Stimulated activated CD8-positive, alpha-beta memory T cell treated with anti-CD3 and anti-CD28 coated beads, Interleukin-7, amount 100 ng/mL, for 1 hour (primary cell): ENCODE data around the gene RALGDS.
"Not testable (repeated sequence)": the region's sequence is repeated elsewhere in the genome, so short reads cannot be mapped to it uniquely, and the experiment has no call there.

Experiments used
- DNase-seq, 2 donors: peaks; one replicate each; pipeline ENCODE4 v3.0.0-alpha.2; 2020; ENCODE audit warnings: low read depth in 2 of 2

Gene RALGDS

DNA sequence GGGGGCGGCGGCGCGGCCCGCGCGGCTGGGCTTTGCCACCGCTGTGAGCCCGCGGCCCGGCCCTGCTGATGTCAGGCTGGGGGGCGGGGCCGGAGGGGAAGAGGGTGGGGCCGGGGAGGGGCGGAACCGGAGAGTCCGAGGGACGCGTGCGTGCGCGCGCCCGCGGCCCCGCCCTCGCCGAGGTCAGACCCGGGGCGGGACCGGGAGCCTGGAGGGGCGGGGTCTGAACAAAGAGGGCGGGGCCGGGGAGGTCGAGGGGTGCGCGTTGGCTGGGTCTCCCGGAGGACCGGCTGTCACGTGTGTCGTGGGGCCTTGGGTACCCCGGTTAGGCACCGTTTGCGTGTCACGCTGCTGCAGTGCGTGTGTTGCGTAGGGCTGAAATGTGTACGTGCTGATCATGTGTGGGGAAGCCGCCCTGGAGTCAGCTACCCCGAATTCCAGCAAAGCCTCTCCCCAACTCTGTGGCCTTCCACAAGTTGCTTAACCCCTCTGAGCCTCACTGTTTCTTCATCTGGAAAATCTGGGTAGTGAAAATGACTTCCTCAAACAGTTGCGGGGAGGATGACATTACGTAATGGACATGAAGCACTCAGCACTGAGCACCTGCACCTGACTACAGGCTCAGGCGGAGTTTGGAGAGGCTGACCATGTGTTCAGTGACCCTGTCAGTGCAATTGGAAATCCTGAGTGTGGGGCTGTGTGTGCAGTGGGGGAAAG lies at the start of gene RALGDS:
Gene RALGDS (minus strand): TSS at position 43 of the 717 bp plus-strand sequence. CDS start 86 bp downstream, outside the sequence.
- DNase-seq: peak; percentile 78 to 82

DNA sequence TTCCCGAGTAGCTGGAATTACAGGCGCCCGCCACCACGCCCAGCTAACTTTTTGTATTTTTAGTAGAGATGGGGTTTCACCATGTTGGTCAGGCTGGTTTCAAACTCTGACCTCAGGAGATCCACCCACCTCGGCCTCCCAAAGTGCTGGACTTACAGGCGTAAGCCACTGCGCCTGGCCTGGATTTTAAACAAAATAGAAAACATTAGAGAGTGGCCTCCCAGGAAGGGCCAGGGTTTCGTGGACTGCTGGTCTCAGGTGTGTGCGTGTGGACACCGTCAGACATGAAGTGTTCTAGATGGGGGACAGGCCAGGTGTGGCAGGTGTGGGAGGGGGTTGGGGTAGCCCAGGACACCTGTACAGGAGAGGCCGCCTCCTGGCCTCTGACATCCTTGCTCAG lies 49.7 kb upstream of the RALGDS start:
- no peak for DNase-seq

DNA sequence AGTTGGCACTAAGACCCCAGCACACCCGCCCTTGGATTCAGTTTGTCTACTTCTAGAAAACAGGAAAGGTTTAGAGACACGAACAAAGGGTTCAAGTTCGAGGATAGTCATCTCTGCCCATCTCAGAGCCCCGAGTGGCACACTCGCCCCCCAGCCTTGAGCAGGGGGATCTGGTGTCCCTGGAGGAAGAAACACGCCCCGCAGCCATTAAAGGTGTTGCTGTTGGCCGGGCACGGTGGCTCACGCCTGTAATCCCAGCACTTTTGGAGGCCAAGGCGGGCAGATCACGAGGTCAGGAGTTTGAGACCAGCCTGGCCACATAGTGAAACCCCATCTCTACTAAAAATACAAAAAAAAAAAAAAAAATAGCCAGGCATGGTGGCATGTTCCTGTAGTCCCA lies 48.6 kb upstream of the RALGDS start:
- not testable (repeated sequence) for DNase-seq

DNA sequence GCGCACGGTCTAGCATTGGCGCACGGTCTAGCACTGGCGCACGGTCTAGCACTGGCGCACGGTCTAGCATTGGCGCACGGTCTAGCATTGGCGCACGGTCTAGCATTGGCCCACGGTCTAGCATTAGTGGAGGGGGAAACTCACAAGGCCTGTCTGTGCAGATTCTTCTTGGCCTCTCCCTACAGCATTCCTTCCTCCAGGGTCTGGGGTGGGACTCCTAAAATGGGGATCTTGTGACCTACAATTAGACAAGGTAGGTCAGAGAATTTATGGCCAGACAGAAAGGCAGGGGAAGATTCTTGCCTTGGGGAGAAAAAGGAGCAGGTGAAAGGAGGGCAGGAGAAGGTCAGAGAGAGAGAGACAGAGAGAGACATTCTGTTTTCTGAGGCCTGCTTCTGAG lies 48.1 kb upstream of the RALGDS start:
- no peak for DNase-seq

DNA sequence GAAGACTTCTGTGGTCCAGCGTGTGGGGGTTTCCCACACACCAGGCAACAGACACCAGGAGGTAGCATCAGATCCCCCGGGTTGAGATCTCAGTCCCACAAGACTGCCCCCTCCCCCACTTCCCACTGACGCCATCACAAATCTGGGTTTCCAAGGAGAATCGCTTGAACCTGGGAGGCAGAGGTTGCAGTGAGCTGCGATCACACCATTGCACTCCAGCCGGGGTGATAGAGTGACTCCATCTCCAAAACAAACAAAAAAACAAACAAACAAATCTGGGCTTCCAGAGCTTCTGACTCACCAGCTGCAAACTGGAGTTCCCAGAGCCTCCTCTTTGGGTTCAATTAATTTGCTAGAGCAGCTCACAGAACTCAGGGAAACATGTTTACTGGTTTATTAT lies 47.4 kb upstream of the RALGDS start:
- no peak for DNase-seq

DNA sequence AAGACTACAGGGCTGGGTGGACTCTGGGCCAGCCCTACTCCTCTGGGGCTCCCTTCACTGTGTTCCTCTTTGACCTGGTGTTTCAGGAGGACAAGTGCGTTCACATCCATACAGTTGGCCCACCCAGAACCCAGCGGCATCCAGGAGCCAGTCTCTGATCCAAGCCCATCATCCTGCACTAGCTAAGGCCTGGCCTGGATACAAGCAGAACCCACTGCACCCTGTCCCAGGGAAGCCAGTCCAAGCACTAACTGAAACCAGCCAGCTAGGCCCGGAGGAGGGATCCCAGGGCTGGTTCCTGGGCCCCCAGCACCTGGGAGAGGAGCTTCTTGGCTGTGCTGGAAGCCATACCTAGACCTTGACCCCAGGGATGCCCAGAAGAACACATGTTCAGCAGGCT lies 46.7 kb upstream of the RALGDS start:
- no peak for DNase-seq

DNA sequence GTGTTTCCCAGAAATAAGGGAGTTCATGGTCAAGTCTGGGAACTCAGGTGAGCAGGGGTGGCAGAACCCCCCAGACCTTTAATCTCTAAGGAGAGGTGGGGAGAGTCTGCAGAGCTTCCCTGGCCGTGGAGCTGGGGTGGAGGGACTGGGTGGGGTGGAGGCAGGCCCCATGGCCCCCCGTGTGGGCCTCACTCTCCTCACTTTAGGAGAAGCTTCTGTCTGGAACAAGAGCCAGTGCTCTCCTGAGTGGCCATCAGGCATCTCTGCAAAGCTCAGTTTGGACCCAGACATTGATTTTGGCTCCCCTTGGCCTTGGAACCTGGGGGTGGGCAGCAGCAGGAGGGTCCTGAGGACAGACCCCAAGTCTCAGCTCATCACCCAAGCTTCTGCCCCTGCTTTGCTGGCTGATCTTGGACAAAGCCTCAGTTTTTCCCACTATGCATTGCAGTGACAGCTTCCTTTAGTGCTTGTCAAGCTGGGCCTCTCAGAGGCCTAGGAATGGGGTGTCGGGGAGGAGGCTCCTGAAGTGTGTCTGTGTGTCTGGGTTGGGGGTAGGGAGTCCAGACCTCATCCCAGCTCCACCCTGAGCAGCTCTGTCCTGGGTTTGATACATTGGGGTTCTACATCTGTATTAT lies 46.2 kb upstream of the RALGDS start:
- DNase-seq: no peak

DNA sequence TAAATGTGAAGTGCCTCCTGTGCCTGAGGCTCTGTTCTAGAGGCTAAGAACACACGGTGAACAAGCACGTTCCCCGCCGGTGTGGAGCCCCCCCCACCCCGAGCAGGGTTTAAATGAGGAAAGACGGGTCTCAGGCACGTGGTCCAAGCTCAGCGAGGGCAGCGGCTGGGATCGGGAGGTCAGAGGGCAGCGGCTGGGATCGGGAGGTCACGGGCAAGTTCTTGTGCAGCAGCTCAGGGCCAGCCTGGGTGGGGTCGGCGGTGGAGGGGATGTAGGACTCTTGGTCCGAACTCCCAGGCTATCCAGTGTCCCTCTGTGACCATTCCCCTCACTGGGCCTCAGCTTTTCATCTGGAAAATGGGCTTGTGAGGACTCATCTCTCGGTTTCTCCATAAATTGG lies 45.4 kb upstream of the RALGDS start:
- no peak for DNase-seq

DNA sequence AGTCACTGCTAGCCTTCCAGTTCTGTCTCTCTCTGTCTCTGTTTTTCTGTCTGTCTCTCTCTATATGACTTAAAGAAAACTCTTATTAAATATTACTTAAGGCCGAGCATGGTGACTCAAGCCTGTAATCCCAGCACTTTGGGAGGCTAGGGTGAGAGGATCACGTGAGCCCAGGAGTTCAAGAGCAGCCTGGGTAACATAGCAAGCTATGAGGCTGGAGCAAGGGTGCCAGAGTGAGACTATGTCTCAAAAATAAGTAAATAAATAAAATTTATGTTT lies 44.4 kb upstream of the RALGDS start:
- DNase-seq: no peak

DNA sequence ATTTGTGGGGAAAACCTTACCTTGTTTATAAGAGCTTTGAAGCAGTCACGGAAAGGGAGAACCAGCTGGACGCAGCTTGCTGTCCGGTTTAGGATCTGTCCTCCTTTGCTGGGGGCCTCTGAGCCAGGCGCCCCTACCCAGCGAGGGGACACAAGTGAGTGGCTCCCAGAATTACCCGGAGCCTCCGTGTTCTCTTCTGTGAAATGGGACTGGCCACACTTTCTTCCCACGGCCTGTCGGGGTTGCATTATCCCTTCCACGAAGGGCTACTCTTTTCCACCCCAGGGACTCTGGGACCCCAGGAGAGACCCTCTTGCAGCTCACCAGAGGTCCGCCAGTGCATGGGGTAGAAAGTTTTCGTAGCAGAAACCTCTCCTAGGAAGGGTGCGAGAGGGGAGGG lies 43.2 kb upstream of the RALGDS start:
- no peak for DNase-seq

DNA sequence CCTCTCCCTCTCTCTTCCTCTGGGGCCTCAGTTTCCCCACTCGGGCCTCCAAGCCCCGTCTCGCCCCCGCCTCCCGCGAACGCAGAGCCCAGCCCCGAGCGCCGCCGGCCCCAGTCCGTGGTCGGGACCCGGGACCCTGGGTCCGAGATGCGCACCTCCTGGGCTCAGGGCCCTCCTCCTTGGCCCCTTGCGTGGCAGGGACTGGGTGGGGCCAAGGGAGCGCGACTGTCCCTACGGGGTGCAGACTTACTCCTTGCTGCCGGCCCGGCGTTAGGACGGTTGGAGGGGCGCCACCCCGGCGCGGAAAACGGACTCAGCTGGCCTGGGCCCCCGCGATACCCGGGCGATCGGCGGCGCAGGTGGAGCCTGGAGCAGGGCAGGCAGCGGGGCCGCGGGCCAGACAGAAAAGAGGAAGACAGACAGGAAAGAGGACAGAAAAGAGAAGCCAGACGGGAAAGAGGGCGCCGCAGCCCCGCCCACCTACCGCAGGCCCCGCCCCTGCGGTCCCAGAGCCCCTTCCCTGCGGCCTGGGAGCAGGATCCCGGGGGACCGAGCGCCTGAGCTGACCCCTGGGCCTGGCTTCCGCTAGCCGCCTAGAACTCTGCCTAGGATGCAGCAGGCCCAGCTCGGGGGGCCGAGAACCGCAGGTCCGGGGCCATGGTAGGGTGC lies 42.6 kb upstream of the RALGDS start, which contains the start of gene GBGT1:
Gene GBGT1 (minus strand): TSS at position 411 of the 669 bp plus-strand sequence. CDS start 1,502 bp downstream, outside the sequence.
- no peak for DNase-seq

DNA sequence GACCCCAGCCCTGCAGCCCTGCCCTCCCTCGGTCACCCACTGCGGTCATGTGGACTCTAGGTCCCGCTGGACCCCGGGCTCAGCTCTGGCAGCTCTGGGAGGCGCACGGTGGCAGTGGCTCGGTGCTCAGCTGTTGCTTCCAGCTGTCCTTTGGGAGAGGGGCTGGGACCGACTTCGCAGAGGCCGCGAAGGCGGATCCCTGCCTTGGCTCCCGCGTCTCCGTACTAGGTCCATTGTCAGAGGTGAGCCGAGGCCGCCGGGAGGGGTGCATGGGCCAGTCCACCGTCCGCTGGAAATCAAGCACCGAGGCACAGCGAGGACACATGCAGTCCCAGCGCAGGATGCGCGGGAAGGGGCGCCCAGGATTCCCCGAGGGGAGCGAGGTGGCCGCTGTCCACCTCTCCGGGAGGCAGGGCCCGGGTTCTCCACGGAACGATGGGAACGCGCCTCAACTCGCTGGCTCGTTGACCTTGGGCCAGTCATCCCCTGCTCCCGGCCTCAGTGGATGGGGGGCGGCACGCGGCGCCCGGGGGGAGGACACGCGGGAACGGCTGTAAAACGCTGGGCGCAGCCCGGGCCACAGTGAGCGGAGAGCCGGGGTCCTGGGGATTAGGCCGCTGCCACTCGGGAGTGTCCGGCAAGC lies 41.9 kb upstream of the RALGDS start:
- DNase-seq: no peak

DNA sequence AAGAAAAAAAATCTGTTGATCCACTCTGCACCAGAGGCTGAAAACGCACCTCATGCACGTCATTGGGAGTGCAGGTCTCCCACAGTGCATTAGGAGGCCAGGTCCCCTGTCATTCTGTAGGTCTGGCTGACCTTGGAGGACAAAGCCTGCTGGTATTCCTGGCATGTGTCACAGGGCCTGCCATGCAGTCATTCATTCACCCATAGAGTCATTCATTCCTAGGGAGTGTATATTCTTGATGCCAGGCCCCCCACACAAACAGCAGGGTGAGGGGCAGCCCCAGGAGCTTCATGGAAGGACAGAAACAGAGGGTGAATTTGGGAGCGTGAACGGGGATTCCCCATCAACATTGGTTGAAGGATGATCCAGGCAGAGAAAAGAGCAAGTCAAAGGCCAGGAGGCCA lies 40.5 kb upstream of the RALGDS start:
- no peak for DNase-seq

DNA sequence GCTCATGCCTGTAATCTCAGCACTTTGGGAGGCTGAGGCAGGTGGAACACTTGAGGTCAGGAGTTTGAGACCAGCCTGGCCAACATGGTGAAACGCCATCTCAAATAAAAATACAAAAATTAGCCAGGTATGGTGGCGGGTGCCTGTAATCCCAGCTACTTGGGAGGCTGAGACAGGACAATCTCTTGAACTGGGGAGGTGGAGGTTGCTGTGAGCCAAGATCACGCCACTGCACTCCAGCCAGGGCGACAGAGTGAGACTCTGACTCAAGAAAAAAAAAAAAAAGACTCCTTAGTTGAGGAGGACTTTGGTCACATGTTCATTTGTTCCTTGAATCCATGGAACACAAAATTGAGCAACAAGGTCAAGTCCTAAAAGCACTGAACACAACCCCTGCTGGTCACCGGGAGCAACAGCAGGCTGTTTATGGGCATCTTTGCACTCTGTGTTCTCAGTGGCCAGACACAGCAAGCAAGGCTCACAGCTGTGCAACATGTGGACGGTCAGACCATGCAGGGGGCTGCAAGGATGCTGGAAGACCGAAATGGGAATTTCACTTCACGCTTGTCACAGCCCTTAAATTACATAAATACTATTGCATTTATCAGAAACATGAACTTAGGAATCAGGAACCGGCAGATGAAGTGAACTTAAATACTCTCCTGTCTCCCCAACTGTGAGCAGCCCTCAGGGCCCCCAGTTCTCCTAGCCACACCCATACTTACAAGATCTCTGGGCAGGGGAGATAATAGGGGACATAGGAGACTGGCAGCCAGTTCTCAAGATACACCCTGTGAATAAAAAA lies 39.9 kb upstream of the RALGDS start:
- no peak for DNase-seq

DNA sequence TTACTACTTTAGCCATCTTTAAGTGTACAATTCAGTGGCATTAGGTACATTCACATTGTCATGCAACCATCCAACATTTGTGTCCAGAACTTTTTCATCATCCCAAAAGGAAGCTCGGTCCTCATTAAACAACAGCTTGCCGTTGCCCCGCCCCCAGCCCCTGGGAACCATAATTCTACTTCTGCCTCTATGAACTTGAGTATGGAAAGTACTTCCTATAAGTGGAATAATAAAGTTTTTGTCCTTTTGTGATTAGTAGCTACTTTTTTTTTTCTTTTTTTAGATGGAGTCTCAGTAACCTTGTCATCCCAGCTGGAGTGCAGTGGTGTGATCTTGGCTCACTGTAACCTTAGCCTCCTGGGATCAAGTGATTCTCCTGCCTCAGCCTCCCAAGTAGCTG lies 37.7 kb upstream of the RALGDS start:
- no peak for DNase-seq

DNA sequence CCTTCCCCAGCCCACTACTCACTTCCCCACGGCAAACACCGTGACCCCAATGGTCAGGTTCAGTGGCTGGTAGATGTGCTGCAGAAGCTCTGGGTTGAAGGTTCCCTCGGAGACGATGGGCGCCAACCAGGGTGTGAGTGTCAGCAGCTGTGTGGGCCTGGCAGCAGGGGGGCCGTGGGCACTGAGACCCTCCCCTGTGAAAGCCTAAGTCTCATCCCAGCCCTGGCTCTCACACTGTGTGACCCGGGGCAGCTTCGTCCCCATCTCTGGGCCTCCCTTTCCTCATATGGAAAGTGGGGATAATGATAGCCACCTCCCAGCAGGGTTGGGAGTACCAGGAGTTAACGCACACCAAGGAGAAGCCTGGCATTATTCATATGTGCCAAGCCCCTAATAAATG lies 34.1 kb upstream of the RALGDS start:
- no peak for DNase-seq

DNA sequence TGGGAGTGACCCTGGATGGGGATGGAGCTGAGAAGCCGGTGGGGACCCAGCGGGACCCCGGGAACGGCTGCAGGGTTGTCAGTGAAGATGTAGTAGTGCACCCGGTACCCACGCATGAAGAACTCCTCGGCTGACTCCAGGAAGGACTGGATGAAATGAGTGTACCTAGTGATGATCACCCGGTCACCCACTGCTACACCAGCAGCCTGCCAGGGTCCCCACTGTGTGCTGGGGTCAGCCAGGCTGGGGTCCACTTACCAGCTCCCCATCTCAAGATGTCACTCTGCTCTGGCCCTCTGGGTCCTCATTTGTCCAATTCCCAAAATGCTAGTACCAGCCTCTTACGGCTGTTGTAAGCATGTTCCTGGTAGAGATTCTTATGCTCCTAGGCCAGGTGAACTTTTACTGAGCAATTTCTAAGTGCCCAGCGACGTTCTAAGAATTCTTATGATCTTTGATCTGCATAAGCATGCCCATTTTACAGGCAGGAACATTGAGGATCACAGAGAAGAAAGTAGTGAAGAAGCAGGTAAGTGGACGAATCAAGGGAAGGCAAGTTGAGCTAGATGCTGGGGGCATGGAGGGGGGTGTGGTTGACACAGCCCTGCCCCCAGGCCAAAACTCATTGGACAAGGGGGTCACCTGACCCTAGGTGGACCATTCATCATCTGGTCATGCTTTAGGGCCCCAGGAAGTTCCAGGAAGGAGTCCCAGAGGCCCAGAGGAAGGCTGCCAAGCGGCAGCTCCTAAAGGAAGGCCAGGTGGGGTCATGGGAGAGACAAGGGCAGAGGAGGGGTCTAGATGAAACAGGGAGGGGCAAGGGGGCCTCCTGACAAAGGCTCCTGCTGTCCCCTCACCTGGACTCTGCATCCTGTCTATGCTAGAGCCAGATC lies 33.3 kb upstream of the RALGDS start:
- DNase-seq: no peak

DNA sequence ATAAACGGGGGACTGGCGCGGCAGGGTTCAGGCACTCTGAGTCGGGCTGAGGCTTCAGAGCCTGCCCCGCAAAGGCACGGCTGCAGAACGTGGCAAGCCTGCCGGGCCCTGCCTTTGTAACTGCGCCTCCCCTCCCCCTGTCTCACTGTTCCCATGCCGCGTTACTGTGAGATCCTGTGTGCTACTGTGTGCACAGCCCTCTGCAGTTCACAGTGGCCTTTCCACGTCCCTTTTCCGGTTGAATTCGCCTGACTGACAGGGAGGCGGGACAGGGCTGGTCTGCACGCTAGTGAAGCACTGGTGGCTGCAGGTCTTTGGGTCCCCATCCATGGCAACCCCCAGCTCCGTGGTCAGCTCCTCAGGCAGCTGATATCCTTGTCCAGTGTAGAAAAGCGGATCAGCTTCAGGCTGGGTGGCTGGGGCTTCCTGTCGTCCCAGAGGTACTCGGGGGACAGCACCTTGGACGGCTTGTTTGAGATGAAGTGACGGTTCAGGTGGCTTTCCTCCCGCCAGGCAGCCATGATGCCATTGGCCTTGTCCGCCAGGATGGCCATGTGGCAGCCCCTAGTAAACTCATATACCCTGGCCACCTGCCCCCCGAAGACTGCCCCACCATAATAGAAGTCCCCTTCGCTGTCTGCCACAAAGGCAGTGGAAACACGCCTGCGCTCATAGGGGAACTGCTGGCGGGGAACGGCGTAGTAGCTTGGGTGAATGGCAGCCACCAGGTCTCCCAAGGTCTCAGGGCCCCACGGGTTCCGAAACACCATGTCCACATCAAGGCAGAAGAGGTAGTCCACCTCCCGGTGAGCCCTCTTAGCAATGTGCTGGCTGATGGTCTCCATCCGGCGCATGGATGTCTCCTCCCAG lies 32.4 kb upstream of the RALGDS start:
- no peak for DNase-seq

DNA sequence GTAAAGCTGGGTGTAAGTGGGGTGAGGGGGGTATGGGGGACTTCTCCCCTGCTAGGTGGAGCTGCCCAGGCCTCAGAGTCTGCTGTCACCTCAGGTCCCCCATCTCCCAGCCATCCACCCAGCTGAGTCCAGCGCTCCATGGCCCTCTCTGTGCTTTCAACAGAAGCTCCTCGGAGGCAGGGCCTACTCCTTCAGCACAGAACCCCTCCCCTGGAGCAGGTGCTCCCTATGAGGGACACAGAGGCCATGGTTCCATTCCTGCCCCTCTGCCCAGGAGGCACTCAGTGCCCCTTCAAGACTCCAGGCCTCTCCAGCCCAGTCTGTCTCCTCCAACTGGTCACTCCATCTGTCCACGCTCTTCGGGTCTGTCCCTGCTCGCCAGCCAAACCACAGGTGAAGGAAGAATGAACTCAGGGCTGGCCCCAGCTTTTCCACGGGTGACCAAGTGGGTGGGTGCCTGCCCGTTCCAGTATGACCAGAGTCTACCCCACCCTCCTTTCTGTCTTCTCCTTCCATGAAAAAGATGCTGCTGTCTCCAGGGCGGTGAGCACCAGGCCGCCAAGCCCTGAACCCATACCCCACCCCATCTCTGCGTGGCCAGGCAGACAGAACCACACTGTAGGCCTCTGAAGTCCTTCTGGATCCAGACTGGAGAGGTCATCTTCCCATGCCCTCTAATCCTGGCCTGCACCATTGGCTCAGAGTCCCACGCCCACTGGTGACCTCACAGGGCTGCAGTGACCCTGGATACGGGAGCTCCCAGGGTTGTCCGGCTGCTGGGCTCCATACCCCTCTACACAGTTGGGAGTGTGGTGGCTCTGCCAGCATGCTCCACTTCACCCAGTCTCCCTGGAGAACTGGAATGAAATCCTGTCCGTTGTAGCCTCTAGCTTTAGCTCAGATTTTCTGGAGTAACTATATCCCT lies 30.8 kb upstream of the RALGDS start:
- no peak for DNase-seq
